Measurements from ENCODE around the gene IQCK. TPM values are rescaled to one million over a fixed set of nuclear protein-coding genes. Genes with fewer than 3 reads are reported as not detected.
A peak's percentile ranks its signal among the peaks of the same experiment; 100 is the strongest.

Gene IQCK
- polyA plus RNA-seq, 3 donors: 0.52 to 1.2 (median 0.58) TPM

DNA sequence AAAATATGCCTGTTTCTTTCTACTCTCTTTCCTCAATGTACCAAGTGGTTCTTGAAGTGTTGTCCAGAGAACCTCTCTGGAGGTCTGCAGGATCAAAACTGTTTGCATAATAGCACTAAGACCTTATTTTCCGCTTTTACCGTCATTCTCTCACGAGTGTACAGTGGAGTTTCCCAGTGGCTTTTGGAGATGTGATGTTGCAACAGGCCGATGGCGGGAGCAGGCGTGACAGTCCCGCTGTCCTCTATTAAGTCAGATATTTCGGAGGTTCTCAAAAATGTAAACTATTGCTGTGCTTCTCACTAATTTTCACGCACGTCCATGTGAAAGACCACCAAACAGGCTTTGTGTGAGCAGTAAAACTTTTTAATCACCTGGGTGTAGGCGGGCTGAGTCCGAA lies 174.8 kb downstream of the IQCK start:
- DNase-seq: no peak
- no peaks in the 10 kb centered on the region for H3K36me3 ChIP-seq (replicated peaks in 1 of 2; ENCODE audit: control insufficient read depth in 1 of 2, insufficient read depth in 2 of 2, low read length in 2 of 2)
- no peak overlapping the region for H3K4me2 ChIP-seq (replicated peaks; ENCODE audit: extremely low read depth, low read length, poor library complexity, severe bottlenecking)
- H3K4me1 Mint-ChIP-seq: no peaks in the 10 kb centered on the region
- no peak overlapping the region for H3K4me3 ChIP-seq (replicated peaks in 1 of 3; ENCODE audit: low read depth in 2 of 3, low read length in 3 of 3)
- no peaks in the 10 kb centered on the region for H3K9me3 ChIP-seq (replicated peaks in 1 of 2; ENCODE audit: control insufficient read depth in 1 of 2, insufficient read depth in 1 of 2, low read length in 2 of 2)
- H4K20me1 ChIP-seq (ENCODE audit: insufficient read depth, low read length): no peaks in the 10 kb centered on the region
- H3K27ac Mint-ChIP-seq: no peak overlapping the region
- intact Hi-C loops (cut with micrococcal nuclease): no loop called here
- no peaks in the 10 kb centered on the region for H3K79me2 ChIP-seq (ENCODE audit: insufficient read depth, low read length)
- 88% methylated on average over 8 of the region's 12 CpGs for WGBS (ENCODE audit: insufficient coverage)
- H2AFZ ChIP-seq (ENCODE audit: insufficient read depth, low read depth, low read length, poor library complexity, severe bottlenecking): no peak overlapping the region
- TF ChIP-seq, protein P1, sequence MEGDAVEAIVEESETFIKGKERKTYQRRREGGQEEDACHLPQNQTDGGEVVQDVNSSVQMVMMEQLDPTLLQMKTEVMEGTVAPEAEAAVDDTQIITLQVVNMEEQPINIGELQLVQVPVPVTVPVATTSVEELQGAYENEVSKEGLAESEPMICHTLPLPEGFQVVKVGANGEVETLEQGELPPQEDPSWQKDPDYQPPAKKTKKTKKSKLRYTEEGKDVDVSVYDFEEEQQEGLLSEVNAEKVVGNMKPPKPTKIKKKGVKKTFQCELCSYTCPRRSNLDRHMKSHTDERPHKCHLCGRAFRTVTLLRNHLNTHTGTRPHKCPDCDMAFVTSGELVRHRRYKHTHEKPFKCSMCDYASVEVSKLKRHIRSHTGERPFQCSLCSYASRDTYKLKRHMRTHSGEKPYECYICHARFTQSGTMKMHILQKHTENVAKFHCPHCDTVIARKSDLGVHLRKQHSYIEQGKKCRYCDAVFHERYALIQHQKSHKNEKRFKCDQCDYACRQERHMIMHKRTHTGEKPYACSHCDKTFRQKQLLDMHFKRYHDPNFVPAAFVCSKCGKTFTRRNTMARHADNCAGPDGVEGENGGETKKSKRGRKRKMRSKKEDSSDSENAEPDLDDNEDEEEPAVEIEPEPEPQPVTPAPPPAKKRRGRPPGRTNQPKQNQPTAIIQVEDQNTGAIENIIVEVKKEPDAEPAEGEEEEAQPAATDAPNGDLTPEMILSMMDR (IDR thresholded peaks at IDR 0.05): no peak
- H3K27ac ChIP-seq (ENCODE audit: low read depth in 1 of 2, low read length in 2 of 2): no peak overlapping the region
- H3K27me3 ChIP-seq (ENCODE audit: control insufficient read depth in 2 of 2, insufficient read depth in 2 of 2, low read length in 2 of 2): no peaks in the 10 kb centered on the region
- H3K4me3 Mint-ChIP-seq: peak overlapping the region in 1 of 2 donors; percentile 17
- H3K4me1 ChIP-seq (ENCODE audit: control insufficient read depth in 1 of 2, insufficient read depth in 2 of 2, low read length in 2 of 2): no peaks in the 10 kb centered on the region
- H3K36me3 Mint-ChIP-seq: no peaks in the 10 kb centered on the region
- peaks cover 5 to 6% (median 6%) of the 10 kb centered on the region in 3 donors for H3K27me3 Mint-ChIP-seq (ENCODE audit: low read depth in 3 of 3)
- peaks cover 0 to 5% (median 0%) of the 10 kb centered on the region in 7 donors for H3K9me3 Mint-ChIP-seq
- no peak overlapping the region for H3K9ac ChIP-seq (ENCODE audit: insufficient read depth, low read length, poor library complexity, severe bottlenecking)

DNA sequence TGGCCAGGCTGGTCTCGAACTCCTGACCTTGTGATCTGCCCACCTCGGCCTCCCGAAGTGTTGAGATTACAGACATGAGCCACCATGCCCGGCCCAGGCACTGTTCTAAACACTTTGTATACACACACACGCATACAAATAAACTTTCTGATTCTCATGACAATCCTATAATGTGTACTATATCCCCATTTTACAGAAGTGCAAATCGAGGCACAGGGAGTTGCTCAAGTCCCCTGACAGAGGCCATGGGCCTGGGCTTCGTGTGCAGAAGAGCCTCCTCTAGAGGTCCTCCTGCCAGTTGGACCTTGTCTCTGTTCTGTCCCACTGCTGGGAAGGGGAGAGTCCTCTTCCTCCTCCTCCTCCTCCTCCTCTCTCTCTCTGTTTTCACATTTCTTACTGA lies 176.5 kb downstream of the IQCK start:
- Histone ChIP-seq H2AFZ (ENCODE audit: insufficient read depth, low read depth, low read length, poor library complexity, severe bottlenecking) (no peak overlapping the region), H3K9ac (ENCODE audit: insufficient read depth, low read length, poor library complexity, severe bottlenecking) (no peak overlapping the region), H3K27me3 (ENCODE audit: control insufficient read depth in 2 of 2, insufficient read depth in 2 of 2, low read length in 2 of 2) (no peaks in the 10 kb centered on the region), H3K79me2 (ENCODE audit: insufficient read depth, low read length) (no peaks in the 10 kb centered on the region), H3K9me3 (replicated peaks in 1 of 2; ENCODE audit: control insufficient read depth in 1 of 2, insufficient read depth in 1 of 2, low read length in 2 of 2) (no peaks in the 10 kb centered on the region), H3K27ac (ENCODE audit: low read depth in 1 of 2, low read length in 2 of 2) (no peak overlapping the region), H3K4me1 (ENCODE audit: control insufficient read depth in 1 of 2, insufficient read depth in 2 of 2, low read length in 2 of 2) (no peaks in the 10 kb centered on the region), H3K36me3 (replicated peaks in 1 of 2; ENCODE audit: control insufficient read depth in 1 of 2, insufficient read depth in 2 of 2, low read length in 2 of 2) (no peaks in the 10 kb centered on the region), H3K4me3 (replicated peaks in 1 of 3; ENCODE audit: low read depth in 2 of 3, low read length in 3 of 3) (no peak overlapping the region), H4K20me1 (ENCODE audit: insufficient read depth, low read length) (no peaks in the 10 kb centered on the region), H3K4me2 (replicated peaks; ENCODE audit: extremely low read depth, low read length, poor library complexity, severe bottlenecking) (no peak overlapping the region)
- TF ChIP-seq, protein P1 (IDR thresholded peaks at IDR 0.05): no peak
- intact Hi-C loops (cut with micrococcal nuclease): no loop called here
- Mint-ChIP-seq H3K4me1 (no peaks in the 10 kb centered on the region), H3K36me3 (no peaks in the 10 kb centered on the region), H3K27ac (no peak overlapping the region), H3K4me3 (no peak overlapping the region), H3K9me3 (peaks cover 0 to 5% (median 0%) of the 10 kb centered on the region in 7 donors), H3K27me3 (ENCODE audit: low read depth in 3 of 3) (peaks cover 5 to 12% (median 9%) of the 10 kb centered on the region in 3 donors)
- DNase-seq: no peak
- 94% methylated on average over 6 of the region's 7 CpGs for WGBS (ENCODE audit: insufficient coverage)
